HCT116 (cell line): ENCODE results near the gene HRG. TPM values are rescaled to one million over a fixed set of nuclear protein-coding genes. Genes with fewer than 3 reads are reported as not detected.
"Not testable (repeated sequence)": the region's sequence is repeated elsewhere in the genome, so short reads cannot be mapped to it uniquely, and the experiment has no call there.

Source experiments
- ATAC-seq: fragments of 200-7000 bp; cut with Tn5 transposase; 2 replicates; pipeline ENCODE4 v1.9.1; 2020; ENCODE audit warnings: mild to moderate bottlenecking, moderate library complexity
- BruUV-seq: library from RNA; stranded (reverse); fragments of 400-500 nt; replicated peaks from 2 replicates; lab custom pipeline; 2021; lab: Mats Ljungman, UMichigan
- CTCF ChIA-PET: fragments of 300-600 bp; sonication (Branson Sonifier 250); formaldehyde crosslinking; loops from one replicate; lab custom pipeline; 2021; ENCODE audit warnings: antibody characterized with exemption; lab: Charles Lee
- POLR2A ChIA-PET: fragments of 300-600, 350-600 bp; sonication (Branson Sonifier 250); formaldehyde crosslinking; loops from one replicate; lab custom pipeline; 2021; ENCODE audit warnings: antibody characterized with exemption; lab: Charles Lee
- RAD21 ChIA-PET, 2 experiments: fragments of 300-600 bp; sonication (Branson Sonifier 250); formaldehyde crosslinking; loops; one replicate each; lab custom pipeline; 2023; ENCODE audit warnings: low total read pairs in 2 of 2; ENCODE audit not compliant: uncharacterized antibody in 2 of 2, unreplicated experiment in 2 of 2, low non-redundant PET in 1 of 2; lab: Charles Lee
- DNase-seq: peaks from one replicate; pipeline ENCODE4 v3.0.0-alpha.2; 2010; ENCODE audit warnings: low read depth, low spot score
- H2AFZ ChIP-seq: fragments of 200-600 bp; shearing (Covaris generic), sonication (generic); 2 replicates; pipeline ENCODE4 v1.6.1; 2017; ENCODE audit warnings: low read depth, mixed run types, mixed read lengths, antibody characterized with exemption, low read length; ENCODE audit not compliant: poor library complexity, severe bottlenecking
- H3K27ac ChIP-seq: 2 replicates; pipeline ENCODE4 v1.5.1; 2012; ENCODE audit warnings: low read depth, low read length
- H3K27me3 ChIP-seq: fragments of 200-600 bp; sonication (generic); 2 replicates; pipeline ENCODE4 v1.6.1; 2016; ENCODE audit warnings: mixed run types, low read length, mixed read lengths; ENCODE audit not compliant: insufficient read depth
- H3K36me3 ChIP-seq, 2 experiments: fragments of 200-500 bp in 1 of 2; fragments of 200-600 bp in 1 of 2; sonication (Bioruptor generic) in 1 of 2; sonication (generic) in 1 of 2; 2 replicates each; pipeline versions ENCODE4 v1.5.1 to v1.6.1; 2014 to 2016; ENCODE audit warnings: low read length in 2 of 2, inconsistent platforms in 1 of 2, mixed read lengths in 1 of 2, mixed run types in 1 of 2; ENCODE audit not compliant: insufficient read depth in 2 of 2, control insufficient read depth in 1 of 2
- H3K4me1 ChIP-seq, 2 experiments: fragments of 200-600 bp in 1 of 2; sonication (generic) in 1 of 2; 2 replicates each; pipeline versions ENCODE4 v1.5.1 to v1.6.1; 2012 to 2017; ENCODE audit warnings: low read length in 2 of 2, inconsistent platforms in 1 of 2, mild to moderate bottlenecking in 1 of 2, mixed read lengths in 1 of 2, mixed run types in 1 of 2, moderate library complexity in 1 of 2; ENCODE audit not compliant: insufficient read depth in 2 of 2, control insufficient read depth in 1 of 2
- H3K4me2 ChIP-seq: fragments of 200-600 bp; sonication (generic); 2 replicates; pipeline ENCODE4 v1.6.1; 2017; ENCODE audit warnings: mixed run types, low read length, mixed read lengths
- H3K4me3 ChIP-seq, 2 experiments: fragments of 200-600 bp in 1 of 2; sonication (generic) in 1 of 2; replicated peaks in 1 of 2; 2 replicates each; pipeline ENCODE4 v1.5.1; 2011 to 2016; ENCODE audit warnings: low read length in 2 of 2, control low read depth in 1 of 2, low read depth in 1 of 2, mild to moderate bottlenecking in 1 of 2, mixed read lengths in 1 of 2, mixed run types in 1 of 2
- H3K79me2 ChIP-seq: fragments of 200-600 bp; sonication (generic); 2 replicates; pipeline ENCODE4 v1.6.1; 2017; ENCODE audit warnings: mild to moderate bottlenecking, mixed run types, low read length, moderate library complexity, mixed read lengths; ENCODE audit not compliant: insufficient read depth
- H3K9ac ChIP-seq: fragments of 200-600 bp; sonication (generic); 2 replicates; pipeline ENCODE4 v1.6.1; 2016; ENCODE audit warnings: low read length, mixed read lengths
- H3K9me2 ChIP-seq: fragments of 200-600 bp; sonication (generic), shearing (Covaris generic); 2 replicates; pipeline ENCODE4 v1.6.1; 2017; ENCODE audit warnings: mixed run types, mild to moderate bottlenecking, moderate library complexity; ENCODE audit not compliant: insufficient read depth
- H3K9me3 ChIP-seq, 2 experiments: fragments of 200-500 bp in 1 of 2; fragments of 200-600 bp in 1 of 2; sonication (Bioruptor generic) in 1 of 2; sonication (generic) in 1 of 2; 2 replicates each; pipeline ENCODE4 v1.6.1; 2014 to 2017; ENCODE audit warnings: low read length in 2 of 2, mixed read lengths in 2 of 2, inconsistent platforms in 1 of 2, low read depth in 1 of 2, mild to moderate bottlenecking in 1 of 2, mixed run types in 1 of 2, moderate library complexity in 1 of 2; ENCODE audit not compliant: control insufficient read depth in 1 of 2, insufficient read depth in 1 of 2
- H4K20me1 ChIP-seq: fragments of 200-600 bp; sonication (generic), shearing (Covaris generic); 2 replicates; pipeline ENCODE4 v1.6.1; 2017; ENCODE audit warnings: mixed run types, mild to moderate bottlenecking, moderate library complexity; ENCODE audit not compliant: insufficient read depth
- YY1 ChIP-seq: IDR thresholded peaks from 2 replicates; pipeline ENCODE4 v1.6.1; 2011; ENCODE audit warnings: low read length, low read depth, moderate library complexity, mild to moderate bottlenecking; ENCODE audit not compliant: insufficient replicate concordance; ENCODE audit errors: extremely low read depth
- intact Hi-C: fragments of 100-400 bp; cut with micrococcal nuclease; formaldehyde crosslinking; loops from 2 replicates; pipeline ENCODE4 v1.10.0; 2022
- total RNA-seq: library from RNA; stranded (reverse); gene quantifications from one replicate; pipeline ENCODE4 v1.2.1, GENCODE V29; 2021; ENCODE audit not compliant: unreplicated experiment

Gene HRG
- total RNA-seq, 1 experiment from 2014 or later = 0.42 TPM

DNA sequence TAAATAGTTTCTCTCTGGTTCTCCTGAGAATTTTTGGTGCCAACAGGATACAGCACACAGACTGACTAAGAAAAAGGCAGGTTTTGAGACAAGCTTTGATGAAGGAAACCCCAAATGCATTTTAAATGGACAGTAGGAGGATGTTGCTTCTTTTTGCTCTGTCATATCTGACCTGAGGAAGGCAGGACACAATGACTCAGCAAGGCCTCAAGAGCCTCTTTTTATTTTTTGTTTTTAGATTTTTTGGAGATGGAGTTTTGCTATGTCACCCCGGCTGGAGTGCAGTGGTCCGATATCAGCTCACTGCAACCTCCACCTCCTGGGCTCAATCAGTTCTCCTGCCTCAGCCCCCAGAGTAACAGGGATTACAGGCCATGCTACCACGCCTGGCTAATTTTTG, 34.5 kb downstream of the HRG start:
- intact Hi-C loops = no loop called here
- DNase-seq = no peak
- H3K36me3 ChIP-seq = no peaks in the 10 kb centered on the region
- H3K9me2 ChIP-seq = no peaks in the 10 kb centered on the region
- no peak overlapping the region for H3K4me2 ChIP-seq
- no peak overlapping the region for H3K27ac ChIP-seq
- no peak for ATAC-seq
- no peaks in the 10 kb centered on the region for H4K20me1 ChIP-seq
- ChIA-PET POLR2A (no interaction called here), CTCF (no interaction called here)
- no peak overlapping the region for H3K4me3 ChIP-seq
- H2AFZ ChIP-seq = no peak overlapping the region
- no peaks in the 10 kb centered on the region for H3K9me3 ChIP-seq
- no peak for TF ChIP-seq YY1
- TF ChIP-seq, all 23 proteins: peak for 0
- RAD21 ChIA-PET = no interaction called here
- no peaks in the 10 kb centered on the region for H3K4me1 ChIP-seq
- no peaks in the 10 kb centered on the region for H3K79me2 ChIP-seq
- H3K9ac ChIP-seq = no peak overlapping the region
- no peaks in the 10 kb centered on the region for H3K27me3 ChIP-seq
- BruUV-seq = no TSS peak

DNA sequence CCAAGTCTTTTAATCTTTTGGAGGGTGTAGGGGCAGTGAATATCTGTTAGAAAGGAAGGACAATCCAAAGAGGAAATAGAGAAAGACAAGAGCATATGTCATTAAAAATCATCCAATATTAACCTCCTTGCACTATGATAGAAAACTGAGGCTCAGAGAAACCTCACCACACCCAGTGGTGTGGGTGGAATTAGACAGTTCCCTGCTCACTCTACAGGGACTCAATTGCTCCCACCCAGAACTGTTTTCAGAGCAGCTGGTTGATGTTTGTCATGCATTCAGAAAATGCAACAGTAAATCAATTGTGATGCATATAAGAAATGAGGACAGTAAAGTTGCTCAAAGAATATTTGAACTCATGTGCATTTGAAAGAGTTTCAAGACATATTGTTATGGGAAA, 36.6 kb downstream of the HRG start:
- H3K4me1 ChIP-seq, H3K9me3 ChIP-seq, ATAC-seq, H3K9ac ChIP-seq, H2AFZ ChIP-seq, H3K4me3 ChIP-seq, H3K27me3 ChIP-seq, POLR2A ChIA-PET, BruUV-seq, H3K4me2 ChIP-seq, H3K9me2 ChIP-seq, CTCF ChIA-PET, H3K36me3 ChIP-seq, RAD21 ChIA-PET, H3K27ac ChIP-seq, DNase-seq, intact Hi-C loops, H3K79me2 ChIP-seq, H4K20me1 ChIP-seq: not testable (repeated sequence)
